CD14-positive monocyte (primary cell): ENCODE data around the gene RABL6. TPM values are rescaled to one million over a fixed set of nuclear protein-coding genes. Genes with fewer than 3 reads are reported as not detected.

Experiments used
- DNase-seq, 3 donors: peaks; one replicate each; pipeline ENCODE4 v3.0.0-alpha.2; 2011 to 2022
- H2AFZ ChIP-seq: 2 replicates; pipeline ENCODE4 v1.6.0; 2012; ENCODE audit warnings: mild to moderate bottlenecking, low read depth, low read length, inconsistent platforms; ENCODE audit not compliant: insufficient read depth, poor library complexity, severe bottlenecking
- H3K27ac ChIP-seq, 2 donors: 1 replicate in 1 of 2; 2 replicates in 1 of 2; pipeline ENCODE4 v1.5.1; 2012 to 2013; ENCODE audit warnings: low read length in 2 of 2, control low read depth in 1 of 2, inconsistent platforms in 1 of 2, low read depth in 1 of 2, mild to moderate bottlenecking in 1 of 2
- H3K27me3 ChIP-seq, 2 donors: one replicate each; pipeline versions ENCODE4 v1.6.0 to v1.6.1; 2011 to 2013; ENCODE audit warnings: low read length in 2 of 2; ENCODE audit not compliant: control insufficient read depth in 2 of 2, insufficient read depth in 2 of 2
- H3K36me3 ChIP-seq, 2 donors: replicated peaks in 1 of 2; 1 replicate in 1 of 2; 2 replicates in 1 of 2; pipeline versions ENCODE4 v1.5.1 to v1.6.1; 2012 to 2013; ENCODE audit warnings: low read length in 2 of 2, control low read depth in 1 of 2, inconsistent platforms in 1 of 2, mild to moderate bottlenecking in 1 of 2; ENCODE audit not compliant: insufficient read depth in 2 of 2, control insufficient read depth in 1 of 2
- H3K4me1 ChIP-seq, 2 donors: 1 replicate in 1 of 2; 2 replicates in 1 of 2; pipeline versions ENCODE4 v1.5.1 to v1.6.1; 2012 to 2013; ENCODE audit warnings: low read length in 2 of 2, control low read depth in 1 of 2, inconsistent platforms in 1 of 2, mild to moderate bottlenecking in 1 of 2, moderate library complexity in 1 of 2; ENCODE audit not compliant: insufficient read depth in 2 of 2, control insufficient read depth in 1 of 2
- H3K4me2 ChIP-seq: replicated peaks from 2 replicates; pipeline ENCODE3; 2012; ENCODE audit warnings: low read length, moderate library complexity, mild to moderate bottlenecking; ENCODE audit not compliant: poor library complexity, severe bottlenecking; ENCODE audit errors: extremely low read depth
- H3K4me3 ChIP-seq, 3 experiments: fragments of 200-600 bp in 1 of 3; sonication (generic) in 1 of 3; replicated peaks in 1 of 3; 1 replicate in 2 of 3; 2 replicates in 1 of 3; pipeline ENCODE4 v1.5.1; 2011 to 2013; ENCODE audit warnings: low read length in 3 of 3, mild to moderate bottlenecking in 3 of 3, control low read depth in 2 of 3, low read depth in 2 of 3, inconsistent platforms in 1 of 3, moderate library complexity in 1 of 3
- H3K79me2 ChIP-seq: 2 replicates; pipeline ENCODE4 v1.6.0; 2012; ENCODE audit warnings: mild to moderate bottlenecking, control low read depth, inconsistent platforms, low read length, moderate library complexity; ENCODE audit not compliant: insufficient read depth
- H3K9ac ChIP-seq: 2 replicates; pipeline ENCODE4 v1.6.0; 2017; ENCODE audit warnings: low read length, mild to moderate bottlenecking; ENCODE audit not compliant: insufficient read depth, poor library complexity, severe bottlenecking
- H3K9me3 ChIP-seq, 2 donors: replicated peaks in 1 of 2; 1 replicate in 1 of 2; 2 replicates in 1 of 2; pipeline versions ENCODE4 v1.5.1 to v1.6.1; 2012 to 2013; ENCODE audit warnings: low read length in 2 of 2, control low read depth in 1 of 2; ENCODE audit not compliant: control insufficient read depth in 1 of 2, insufficient read depth in 1 of 2
- H4K20me1 ChIP-seq: 2 replicates; pipeline ENCODE4 v1.6.0; 2012; ENCODE audit warnings: mild to moderate bottlenecking, low read length, control low read depth, moderate library complexity; ENCODE audit not compliant: insufficient read depth
- H3K27ac Mint-ChIP-seq, 7 donors: one replicate each; pipeline ENCODE4 v1.8.0; 2020; ENCODE audit warnings: mild to moderate bottlenecking in 7 of 7, mixed read lengths in 7 of 7, moderate library complexity in 6 of 7, inconsistent platforms in 2 of 7
- H3K27me3 Mint-ChIP-seq, 3 donors: one replicate each; pipeline ENCODE4 v1.8.0; 2021 to 2022; ENCODE audit warnings: low read depth in 3 of 3, mild to moderate bottlenecking in 3 of 3, mixed read lengths in 3 of 3, moderate library complexity in 3 of 3, inconsistent platforms in 1 of 3
- H3K36me3 Mint-ChIP-seq, 2 donors: one replicate each; pipeline ENCODE4 v1.8.0; 2020; ENCODE audit warnings: mixed read lengths in 2 of 2, inconsistent platforms in 1 of 2, mild to moderate bottlenecking in 1 of 2
- H3K4me1 Mint-ChIP-seq: one replicate; pipeline ENCODE4 v1.8.0; 2020; ENCODE audit warnings: mild to moderate bottlenecking, mixed read lengths
- H3K4me3 Mint-ChIP-seq, 2 donors: one replicate each; pipeline ENCODE4 v1.8.0; 2020; ENCODE audit warnings: mild to moderate bottlenecking in 2 of 2, mixed read lengths in 2 of 2, moderate library complexity in 1 of 2
- H3K9me3 Mint-ChIP-seq, 7 donors: one replicate each; pipeline ENCODE4 v1.8.0; 2020 to 2022; ENCODE audit warnings: mixed read lengths in 7 of 7, mild to moderate bottlenecking in 6 of 7, moderate library complexity in 6 of 7, inconsistent platforms in 2 of 7
- CTCF ChIP-seq: fragments of 200-600 bp; IDR thresholded peaks from one replicate; pipeline ENCODE4 v1.8.0; 2022; ENCODE audit warnings: antibody characterized with exemption, mild to moderate bottlenecking
- WGBS: methylation state at CpG from one replicate; pipeline ENCODE4 v1.1.5; 2013; ENCODE audit warnings: missing lambda C conversion rate; ENCODE audit not compliant: insufficient coverage; 5-methylcytosine and 5-hydroxymethylcytosine counted together
- intact Hi-C, 2 donors: fragments of 100-400 bp; cut with micrococcal nuclease; formaldehyde crosslinking; loops; one replicate each; pipeline versions ENCODE4 v1.15.0 to v1.15.1; 2023
- polyA plus RNA-seq, 3 donors: library from polyadenylated mRNA; depleted of rRNA in 1 of 3; unstranded in 2 of 3; stranded (reverse) in 1 of 3; fragments of 300-500 nt in 2 of 3; fragments of >200 nt in 1 of 3; fragmentation: Illumina TruSeq in 2 of 3; gene quantifications; 1 replicate in 2 of 3; 2 replicates in 1 of 3; pipeline ENCODE4 v1.2.3, GENCODE V29; 2012 to 2021

Gene RABL6
- polyA plus RNA-seq, 3 donors: 6.7 to 30.9 (median 8.1) TPM

- H3K4me3 Mint-ChIP-seq: no peak overlapping the region
- Histone ChIP-seq H3K9ac (no peak overlapping the region), H3K4me2 (no peak overlapping the region), H3K79me2 (no peaks in the 10 kb centered on the region), H3K4me3 (no peak overlapping the region), H3K36me3 (peaks cover 16 to 18% of the 10 kb centered on the region in 2 donors), H3K9me3 (no peaks in the 10 kb centered on the region), H3K27ac (no peak overlapping the region), H4K20me1 (peaks cover 28% of the 10 kb centered on the region), H3K27me3 (no peaks in the 10 kb centered on the region), H2AFZ (no peak overlapping the region), H3K4me1 (no peaks in the 10 kb centered on the region)
- peaks cover 12 to 16% of the 10 kb centered on the region in 2 donors for H3K36me3 Mint-ChIP-seq
- DNase-seq: no peak
- no peak overlapping the region for H3K27ac Mint-ChIP-seq
- WGBS: 95% methylated on average over 14 of the region's 19 CpGs
- intact Hi-C loops: no loop called here
- no peaks in the 10 kb centered on the region for H3K27me3 Mint-ChIP-seq
- H3K4me1 Mint-ChIP-seq: no peaks in the 10 kb centered on the region
- no peaks in the 10 kb centered on the region for H3K9me3 Mint-ChIP-seq
- TF ChIP-seq CTCF: no peak
Measured at GRCh38 chr9:136857166-136857565, 49.4 kb downstream of the RABL6 start.

- no peaks in the 10 kb centered on the region for H3K27me3 Mint-ChIP-seq
- no peaks in the 10 kb centered on the region for H3K9me3 ChIP-seq
- no peak overlapping the region for H3K4me2 ChIP-seq
- H3K4me3 ChIP-seq: no peak overlapping the region
- DNase-seq: peak in 1 of 3 donors; percentile 3
- no peaks in the 10 kb centered on the region for H3K4me1 Mint-ChIP-seq
- intact Hi-C loops: no loop called here
- no peaks in the 10 kb centered on the region for H3K79me2 ChIP-seq
- no peak overlapping the region for H3K27ac ChIP-seq
- no peak overlapping the region for H3K9ac ChIP-seq
- H3K4me3 Mint-ChIP-seq: no peak overlapping the region
- no peaks in the 10 kb centered on the region for H3K9me3 Mint-ChIP-seq
- H4K20me1 ChIP-seq: peaks cover 28% of the 10 kb centered on the region
- H3K4me1 ChIP-seq: no peaks in the 10 kb centered on the region
- H2AFZ ChIP-seq: no peak overlapping the region
- no peak overlapping the region for H3K27ac Mint-ChIP-seq
- peaks cover 18 to 22% of the 10 kb centered on the region in 2 donors for H3K36me3 Mint-ChIP-seq
- peaks cover 22 to 24% of the 10 kb centered on the region in 2 donors for H3K36me3 ChIP-seq
- no peak for TF ChIP-seq CTCF
- 92% methylated on average over 23 of the region's 29 CpGs for WGBS
- H3K27me3 ChIP-seq: no peaks in the 10 kb centered on the region
Measured at GRCh38 chr9:136857581-136858412, 50.0 kb downstream of the RABL6 start.
